HepG2 (cell line): Measurements from ENCODE around the gene PSMB9. TPM values are rescaled to one million over a fixed set of nuclear protein-coding genes. Genes with fewer than 3 reads are reported as not detected.

Experiments used
- ATAC-seq: fragments of 200-7000 bp; cut with Tn5 transposase; 3 replicates; pipeline ENCODE4 v1.9.1; 2020; ENCODE audit warnings: mild to moderate bottlenecking, moderate library complexity
- BruUV-seq: library from RNA; stranded (reverse); fragments of 400-500 nt; replicated peaks from 2 replicates; lab custom pipeline; 2021; lab: Mats Ljungman, UMichigan
- CTCF ChIA-PET: fragments of 300-600 bp; formaldehyde crosslinking; extraction: SDS; loops from one replicate; lab custom pipeline; 2021; ENCODE audit warnings: low total read pairs, inconsistent platforms, low intra/inter-chr PET ratio; lab: Yijun Ruan, JAX
- POLR2A ChIA-PET: fragments of 350-600 bp; sonication (Branson Sonifier 250); formaldehyde crosslinking; loops from one replicate; lab custom pipeline; 2020; ENCODE audit warnings: antibody characterized with exemption, inconsistent platforms; lab: Yijun Ruan, JAX
- DNase-seq: peaks from one replicate; pipeline ENCODE4 v3.0.0-alpha.2; 2015; ENCODE audit warnings: low spot score
- FAIRE-seq: peaks from 3 replicates; lab custom pipeline; 2011; peaks lifted over from hg19 to GRCh38; lab: Jason Lieb, UNC
- H2AFZ ChIP-seq: one replicate; pipeline ENCODE4 v1.6.1; 2011; ENCODE audit warnings: low read length, inconsistent platforms
- H3K27ac ChIP-seq: fragments of 300-600 bp; 3 replicates; pipeline ENCODE4 v1.8.0; 2011; ENCODE audit warnings: mixed run types, mild to moderate bottlenecking, mixed read lengths, low read length, inconsistent platforms; ENCODE audit not compliant: insufficient read depth; ENCODE audit errors: extremely low read length
- H3K27me3 ChIP-seq, 2 experiments: fragments of 200-600 bp in 1 of 2; 2 replicates in 1 of 2; 3 replicates in 1 of 2; pipeline versions ENCODE4 v1.6.0 to v1.8.0; 2011; ENCODE audit warnings: low read length in 2 of 2, mild to moderate bottlenecking in 2 of 2, moderate library complexity in 2 of 2, inconsistent platforms in 1 of 2; ENCODE audit not compliant: insufficient read depth in 2 of 2, control insufficient read depth in 1 of 2
- H3K36me3 ChIP-seq, 2 experiments: fragments of 200-600 bp in 1 of 2; replicated peaks in 1 of 2; 2 replicates in 1 of 2; 3 replicates in 1 of 2; pipeline versions ENCODE4 v1.5.1 to v1.8.0; 2011; ENCODE audit warnings: low read length in 2 of 2, inconsistent platforms in 1 of 2; ENCODE audit not compliant: insufficient read depth in 2 of 2, control insufficient read depth in 1 of 2
- H3K4me1 ChIP-seq: 2 replicates; pipeline ENCODE4 v1.5.1; 2012; ENCODE audit warnings: low read length, inconsistent platforms; ENCODE audit not compliant: insufficient read depth
- H3K4me2 ChIP-seq: 2 replicates; pipeline ENCODE4 v1.6.0; 2011; ENCODE audit warnings: low read depth, low read length, inconsistent platforms
- H3K4me3 ChIP-seq, 3 experiments: fragments of 200-600 bp in 1 of 3; sonication (generic), shearing (Covaris generic) in 1 of 3; replicated peaks in 1 of 3; 2 replicates each; pipeline ENCODE4 v1.5.1; 2011 to 2016; ENCODE audit warnings: low read length in 3 of 3, inconsistent platforms in 2 of 3, low read depth in 2 of 3, mild to moderate bottlenecking in 2 of 3, control low read depth in 1 of 3, mixed read lengths in 1 of 3; ENCODE audit not compliant: insufficient read depth in 1 of 3
- H3K79me2 ChIP-seq: one replicate; pipeline ENCODE4 v1.6.1; 2011; ENCODE audit warnings: low read length, inconsistent platforms; ENCODE audit not compliant: insufficient read depth
- H3K9ac ChIP-seq: 2 replicates; pipeline ENCODE4 v1.6.0; 2011; ENCODE audit warnings: mild to moderate bottlenecking, low read depth, low read length, inconsistent platforms; ENCODE audit not compliant: insufficient read depth
- H3K9me3 ChIP-seq: 2 replicates; pipeline ENCODE4 v1.5.1; 2012; ENCODE audit warnings: mild to moderate bottlenecking, low read length
- H4K20me1 ChIP-seq: 2 replicates; pipeline ENCODE4 v1.6.0; 2011; ENCODE audit warnings: inconsistent platforms, mild to moderate bottlenecking, low read length, moderate library complexity; ENCODE audit not compliant: insufficient read depth
- ARNTL ChIP-seq: sonication (generic); formaldehyde crosslinking; IDR thresholded peaks from 2 replicates; pipeline ENCODE4 v1.4.0; 2020; ENCODE audit warnings: mild to moderate bottlenecking, missing genetic modification reagents
- CREM ChIP-seq, 2 experiments: sonication (generic) in 1 of 2; formaldehyde crosslinking in 1 of 2; IDR thresholded peaks; 2 replicates each; pipeline versions ENCODE4 v1.4.0 to v1.6.1; 2016 to 2020; ENCODE audit warnings: antibody characterized with exemption in 1 of 2, mild to moderate bottlenecking in 1 of 2, missing genetic modification reagents in 1 of 2
- MYPOP ChIP-seq: sonication (generic); formaldehyde crosslinking; IDR thresholded peaks from 2 replicates; pipeline ENCODE4 v1.8.1; 2023; ENCODE audit warnings: mild to moderate bottlenecking, moderate library complexity, missing genetic modification reagents
- NR2C2 ChIP-seq: sonication (generic); formaldehyde crosslinking; IDR thresholded peaks from 2 replicates; pipeline ENCODE4 v1.4.0; 2020; ENCODE audit warnings: missing genetic modification reagents, mild to moderate bottlenecking, moderate library complexity, borderline replicate concordance
- TBX2 ChIP-seq: sonication (generic); formaldehyde crosslinking; IDR thresholded peaks from 2 replicates; pipeline ENCODE4 v1.5.0; 2020; ENCODE audit warnings: missing genetic modification reagents, mild to moderate bottlenecking, borderline replicate concordance
- ZNF407 ChIP-seq: sonication (generic); formaldehyde crosslinking; IDR thresholded peaks from one replicate; pipeline ENCODE4 v1.5.1; 2020; ENCODE audit warnings: mild to moderate bottlenecking, missing genetic modification reagents; ENCODE audit errors: not compliant biosample characterization
- ZNF652 ChIP-seq: IDR thresholded peaks from 2 replicates; pipeline ENCODE4 v1.6.1; 2016; ENCODE audit warnings: low read depth, borderline replicate concordance
- WGBS: methylation state at CpG from one replicate; pipeline ENCODE4 v1.1.6; 2017; ENCODE audit warnings: low lambda C conversion rate; 5-methylcytosine and 5-hydroxymethylcytosine counted together
- in situ Hi-C: cut with HindIII; loops from 2 replicates; pipeline ENCODE4 v1.10.0; 2017; ENCODE audit warnings: low pct_unique_long_range_greater_than_20kb; ENCODE audit not compliant: extremely low pct_ligation_motif_present
- intact Hi-C: fragments of 100-400 bp; cut with micrococcal nuclease; formaldehyde crosslinking; loops from one replicate; pipeline ENCODE4 v1.10.0; 2022; ENCODE audit not compliant: unreplicated experiment
- polyA plus RNA-seq, 8 experiments: library from polyadenylated mRNA; depleted of rRNA in 3 of 8; stranded (reverse) in 7 of 8; unstranded in 1 of 8; fragments of >200 nt; fragmentation: Illumina TruSeq in 4 of 8; extraction: Trizol in 4 of 8; gene quantifications; 2 replicates each; pipeline versions ENCODE4 v1.2.1 to v1.2.3, GENCODE V29; 2011 to 2016; ENCODE audit warnings: low read depth in 4 of 8, missing spikeins in 1 of 8, mixed read lengths in 1 of 8; ENCODE audit not compliant: insufficient read depth in 1 of 8
- total RNA-seq, 5 experiments: library from RNA; depleted of rRNA; stranded (reverse); fragments of >200 nt; fragmentation: Illumina TruSeq; extraction: Trizol; gene quantifications; 2 replicates each; pipeline ENCODE4 v1.2.3, GENCODE V29; 2016; ENCODE audit warnings: low read depth in 1 of 5

Gene PSMB9
- total and polyA plus RNA-seq, 2 of the 13 experiments (the other 11 are each of a cell fraction or from before 2014, with no cell fraction given), result 15.6 to 16.0 TPM

- no peaks in the 10 kb centered on the region for H4K20me1 ChIP-seq
- H3K4me2 ChIP-seq, result peak overlapping the region; percentile 80
- peaks cover 0 to 1% of the 10 kb centered on the region in 2 experiments; a peak in 1 of 5 replicates for H3K36me3 ChIP-seq
- peaks cover under 1% of the 10 kb centered on the region for H3K79me2 ChIP-seq
- no peak overlapping the region for H3K27ac ChIP-seq
- H3K4me1 ChIP-seq, result peaks cover 18% of the 10 kb centered on the region
- no TSS peak for BruUV-seq
- POLR2A ChIA-PET, result no interaction called here
- no peaks in the 10 kb centered on the region for H3K9me3 ChIP-seq
- CTCF ChIA-PET, result interaction anchor here (1.4 kb wide), 1 partner anchor 26 kb away, joined by 3 read pairs; no protein-coding TSS in a partner anchor
- DNase-seq (no peak), FAIRE-seq (no peak), ATAC-seq (no peak)
- H3K9ac ChIP-seq, result no peak overlapping the region
- no peaks in the 10 kb centered on the region; a peak in 1 of 5 replicates for H3K27me3 ChIP-seq
- no peak overlapping the region for H3K4me3 ChIP-seq
- intact Hi-C loops, result no loop called here
- TF ChIP-seq TBX2 (CRISPR knock-in tag) (no peak), ZNF407 (CRISPR knock-in tag) (no peak), ARNTL (0 out of 2 replicates have a peak, but pooled peaks have one; percentile 2), CREM (IDR thresholded peaks at IDR 0.05) (no peak), CREM (CRISPR knock-in tag; IDR thresholded peaks at IDR 0.05) (no peak), ZNF652 (CRISPR knock-in tag) (peak; percentile 75; the same call in 1 of the 2 replicates), NR2C2 (0 out of 2 replicates have a peak, but pooled peaks have one; percentile 4), MYPOP (CRISPR knock-in tag) (0 out of 2 replicates have a peak, but pooled peaks have one; percentile 26)
- H2AFZ ChIP-seq, result no peak overlapping the region
- in situ Hi-C loops, result no loop called here
- 97% methylated on average over 8 of the region's 8 CpGs for WGBS
These were observed 11.3 kb upstream of the PSMB9 start for GRCh38 chr6:32842690-32843089.
